Measurements from ENCODE around the gene TM7SF2. TPM values are rescaled to one million over a fixed set of nuclear protein-coding genes. Genes with fewer than 3 reads are reported as not detected.
"Not testable (repeated sequence)": the region's sequence is repeated elsewhere in the genome, so short reads cannot be mapped to it uniquely, and the experiment has no call there.

The TM7SF2 gene
- total and polyA plus RNA-seq, 7 experiments from 2014 or later: 15.0 to 37.8 (median 22.6) TPM

DNA sequence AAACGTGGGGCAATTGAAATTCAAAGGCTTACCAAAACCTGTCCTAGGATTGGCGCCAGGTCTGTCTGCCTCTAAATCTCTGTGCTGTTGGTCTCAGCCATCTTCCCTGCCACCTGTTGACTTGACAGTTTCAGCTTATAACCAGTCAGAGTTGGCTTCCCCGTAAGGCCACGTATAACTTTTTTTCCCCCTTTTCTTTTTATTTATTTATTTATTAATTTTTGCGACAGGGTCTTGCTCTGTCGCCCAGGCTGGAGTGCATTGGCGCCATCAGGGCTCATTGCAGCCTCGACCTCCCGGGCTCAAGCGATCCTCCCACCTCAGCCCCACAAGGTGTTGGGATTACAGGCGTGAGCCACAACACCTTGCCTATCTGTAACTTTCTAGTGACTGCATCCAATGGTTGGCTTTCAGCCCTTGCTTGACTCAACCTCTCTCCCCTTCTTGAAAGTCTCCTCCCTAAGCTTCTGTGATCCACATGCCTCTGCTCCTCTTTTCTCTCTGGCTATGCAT is 24.0 kb downstream of the TM7SF2 start:
- Histone ChIP-seq H3K4me1 (ENCODE audit: control insufficient read depth in 2 of 2, insufficient read depth in 2 of 2, low read length in 2 of 2) (peaks cover 10 to 21% of the 10 kb centered on the region in 2 donors), H3K27ac (ENCODE audit: low read depth, low read length) (peak overlapping the region; percentile 99), H3K9me3 (ENCODE audit: control insufficient read depth in 2 of 3, low read length in 3 of 3) (no peaks in the 10 kb centered on the region), H3K4me3 (ENCODE audit: low read length) (peak overlapping the region; percentile 90), H3K36me3 (ENCODE audit: control insufficient read depth in 2 of 3, insufficient read depth in 3 of 3, low read length in 3 of 3) (peaks cover 0 to 33% (median 14%) of the 10 kb centered on the region in 3 experiments), H3K27me3 (ENCODE audit: control insufficient read depth in 2 of 2, insufficient read depth in 2 of 2, low read length in 2 of 2) (no peaks in the 10 kb centered on the region)
- ATAC-seq (no peak), DNase-seq (no peak)
- peak overlapping the region; percentile 89 to 100 (median 99) for H3K4me3 Mint-ChIP-seq
- H3K4me1 Mint-ChIP-seq: peaks cover 31 to 50% (median 40%) of the 10 kb centered on the region in 7 donors
- POLR2A ChIA-PET: interaction anchor here (0.5 to 8.9 kb wide), 47 partner anchors 9 to 1951 kb away, joined by 3 to 237 read pairs (median 4); partner anchors contain the start of genes CAPN1, CDC42EP2, DPF2 and FAM89B
- H3K36me3 Mint-ChIP-seq: peaks cover 0 to 16% (median 4%) of the 10 kb centered on the region in 5 donors
- CTCF ChIA-PET: interaction anchor here (0.7 to 2.6 kb wide), 7 partner anchors 13 to 852 kb away, joined by 3 to 12 read pairs (median 3); partner anchors contain the start of genes FAU and MRPL49
- peaks cover 0 to 6% (median 0%) of the 10 kb centered on the region in 5 donors for H3K27me3 Mint-ChIP-seq
- peak overlapping the region; percentile 97 to 100 (median 99) for H3K27ac Mint-ChIP-seq
- intact Hi-C loops (cut with micrococcal nuclease): loop anchor here (1.0 to 5.0 kb wide), 10 partner anchors 13 to 1453 kb away; partner anchors contain the start of genes CAPN1 (in 2 of the 2), CDCA5 (in 2 of the 2), FAU (in 2 of the 2) and MRPL49 (in 2 of the 2)
- H3K9me3 Mint-ChIP-seq: peaks cover 0 to 3% (median 0%) of the 10 kb centered on the region in 11 donors

DNA sequence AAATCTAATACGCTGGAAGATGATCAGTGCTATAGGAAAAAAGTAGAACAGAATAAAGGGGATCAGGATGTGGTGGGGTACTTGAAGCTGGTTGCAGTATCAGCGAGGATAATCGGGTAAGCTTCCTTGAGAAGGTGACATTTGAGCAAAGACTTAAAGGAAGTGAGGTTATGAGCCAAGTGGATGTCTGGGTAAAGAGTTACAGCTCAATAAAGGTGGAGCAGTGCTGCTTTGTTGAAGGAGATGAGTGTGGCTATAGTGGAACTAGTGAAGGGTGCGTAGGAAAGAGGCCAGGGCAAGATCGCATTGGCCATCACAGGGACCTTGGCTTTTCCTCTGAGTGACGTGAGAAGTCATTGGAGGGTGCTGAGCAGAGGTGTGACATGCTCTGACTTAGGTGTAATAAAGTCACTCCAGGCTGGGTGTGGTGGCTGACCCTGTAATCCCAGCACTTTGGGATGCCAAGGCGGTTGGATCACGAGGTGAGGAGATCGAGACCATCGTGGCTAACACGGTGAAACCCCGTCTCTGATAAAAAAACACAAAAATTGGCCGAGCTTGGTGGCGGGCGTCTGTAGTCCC is 24.9 kb downstream of the TM7SF2 start:
- no peaks in the 10 kb centered on the region for H3K9me3 ChIP-seq (ENCODE audit: control insufficient read depth in 2 of 3, low read length in 3 of 3)
- intact Hi-C loops (cut with micrococcal nuclease): loop anchor here in 1 of 2 donors (5.0 kb wide), 1 partner anchor 1454 kb away; the partner anchor contains the start of gene RTN3
- no peak overlapping the region for H3K4me3 ChIP-seq (ENCODE audit: low read length)
- peak overlapping the region; percentile 99 for H3K27ac ChIP-seq (ENCODE audit: low read depth, low read length)
- CTCF ChIA-PET: interaction anchor here (0.6 to 2.6 kb wide), 4 partner anchors 15 to 396 kb away, joined by 3 to 12 read pairs (median 4); partner anchors contain the start of genes FAU and MRPL49
- peaks cover 10 to 21% of the 10 kb centered on the region in 2 donors for H3K4me1 ChIP-seq (ENCODE audit: control insufficient read depth in 2 of 2, insufficient read depth in 2 of 2, low read length in 2 of 2)
- peak overlapping the region; percentile 89 to 100 (median 99) for H3K27ac Mint-ChIP-seq
- peak overlapping the region in 8 of 10 donors; percentile 66 to 99 (median 86) for H3K4me3 Mint-ChIP-seq
- H3K27me3 ChIP-seq (ENCODE audit: control insufficient read depth in 2 of 2, insufficient read depth in 2 of 2, low read length in 2 of 2): no peaks in the 10 kb centered on the region
- ATAC-seq (no peak), DNase-seq (no peak)
- peaks cover 0 to 10% (median 0%) of the 10 kb centered on the region in 5 donors for H3K36me3 Mint-ChIP-seq
- H3K27me3 Mint-ChIP-seq: peaks cover 0 to 11% (median 0%) of the 10 kb centered on the region in 5 donors
- H3K9me3 Mint-ChIP-seq: peaks cover 0 to 3% (median 0%) of the 10 kb centered on the region in 11 donors
- H3K36me3 ChIP-seq (ENCODE audit: control insufficient read depth in 2 of 3, insufficient read depth in 3 of 3, low read length in 3 of 3): peaks cover 0 to 24% (median 4%) of the 10 kb centered on the region in 3 experiments
- peaks cover 30 to 45% (median 35%) of the 10 kb centered on the region in 7 donors for H3K4me1 Mint-ChIP-seq
- POLR2A ChIA-PET: interaction anchor here (0.5 to 8.9 kb wide), 7 partner anchors 9 to 1950 kb away, joined by 3 to 237 read pairs (median 29); partner anchors contain the start of genes CAPN1, FAU, MRPL49 and RAB1B

DNA sequence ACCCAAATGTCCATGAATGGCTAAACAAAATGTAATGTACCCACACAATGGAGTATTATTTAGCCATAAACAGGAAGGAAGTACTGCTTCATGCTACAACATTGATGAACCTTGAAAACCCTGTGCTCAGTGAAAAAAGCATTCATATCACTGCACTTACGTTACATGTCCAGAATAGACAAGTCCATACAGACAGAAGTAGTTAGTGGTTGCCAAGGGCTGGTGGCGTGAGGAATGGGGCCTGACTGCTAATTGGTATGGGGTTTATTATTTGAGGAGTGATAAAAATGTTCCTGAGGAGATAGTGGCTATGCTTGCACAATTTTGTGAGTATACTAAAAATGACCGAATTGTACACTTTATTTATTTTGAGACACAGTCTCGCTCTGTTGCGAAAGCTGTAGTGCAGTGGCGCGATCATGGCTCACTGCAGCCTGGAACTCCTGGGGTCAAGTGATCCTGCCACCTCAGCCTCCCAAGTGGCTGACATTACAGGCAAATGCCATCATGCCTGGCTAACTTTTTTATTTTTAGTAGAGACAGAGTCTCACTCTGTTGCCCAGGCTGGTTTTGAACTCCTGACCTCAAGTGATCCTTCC is 30.3 kb downstream of the TM7SF2 start:
- H3K27ac ChIP-seq (ENCODE audit: low read depth, low read length): no peak overlapping the region
- H3K4me1 Mint-ChIP-seq: peaks cover 0 to 7% (median 4%) of the 10 kb centered on the region in 7 donors
- no peaks in the 10 kb centered on the region for H3K9me3 Mint-ChIP-seq
- DNase-seq (no peak), ATAC-seq (no peak)
- no peak overlapping the region for H3K4me3 ChIP-seq (ENCODE audit: low read length)
- no peaks in the 10 kb centered on the region for H3K9me3 ChIP-seq (ENCODE audit: control insufficient read depth in 2 of 3, low read length in 3 of 3)
- peaks cover 0 to 36% (median 0%) of the 10 kb centered on the region in 5 donors for H3K27me3 Mint-ChIP-seq
- intact Hi-C loops (cut with micrococcal nuclease): no loop called here
- no peaks in the 10 kb centered on the region for H3K4me1 ChIP-seq (ENCODE audit: control insufficient read depth in 2 of 2, insufficient read depth in 2 of 2, low read length in 2 of 2)
- H3K27me3 ChIP-seq (ENCODE audit: control insufficient read depth in 2 of 2, insufficient read depth in 2 of 2, low read length in 2 of 2): no peaks in the 10 kb centered on the region
- ChIA-PET POLR2A (no interaction called here), CTCF (interaction anchor here (0.5 kb wide), 1 partner anchor 12 kb away, joined by 4 read pairs; no protein-coding TSS in a partner anchor)
- H3K36me3 Mint-ChIP-seq: no peaks in the 10 kb centered on the region
- H3K4me3 Mint-ChIP-seq: no peak overlapping the region
- no peaks in the 10 kb centered on the region for H3K36me3 ChIP-seq (ENCODE audit: control insufficient read depth in 2 of 3, insufficient read depth in 3 of 3, low read length in 3 of 3)
- H3K27ac Mint-ChIP-seq: peak overlapping the region in 2 of 9 donors; percentile 41 to 51

DNA sequence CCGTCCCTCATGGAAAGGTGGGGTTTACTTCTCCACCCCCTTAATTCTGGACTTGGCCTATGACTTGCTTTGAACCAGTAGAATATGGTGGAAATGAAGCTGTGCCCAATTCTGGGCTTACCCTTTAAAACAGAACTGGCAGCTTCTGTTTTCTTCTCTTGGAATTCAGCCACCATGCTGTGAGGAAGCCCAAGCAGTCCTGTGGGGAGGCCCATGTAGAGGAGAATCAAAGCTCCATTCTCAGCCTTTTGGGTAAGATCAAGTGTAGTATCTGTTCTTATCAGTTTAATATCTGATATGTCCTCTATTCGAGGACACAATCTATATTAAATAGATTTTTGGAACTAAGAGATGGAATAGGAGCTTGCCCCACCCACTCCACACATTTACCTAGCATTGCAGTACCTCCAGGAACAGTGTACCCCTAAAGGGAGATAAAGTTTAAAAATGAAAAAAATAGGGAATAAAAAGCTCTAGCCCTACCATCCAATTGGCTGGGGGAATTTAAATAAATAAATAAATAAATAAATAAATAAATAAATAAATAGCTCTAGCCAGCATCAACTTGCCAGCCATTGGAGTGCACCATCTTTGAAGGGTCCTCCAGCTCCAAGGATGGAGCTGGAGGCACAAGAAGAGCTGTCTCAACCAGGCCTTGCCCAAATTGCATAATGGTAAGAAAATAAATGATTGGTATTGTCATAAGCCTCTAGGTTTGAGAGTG is 35.8 kb downstream of the TM7SF2 start:
- DNase-seq (no peak), ATAC-seq (no peak)
- POLR2A ChIA-PET: interaction anchor here (5.7 kb wide), 1 partner anchor 13 kb away, joined by 29 read pairs; the partner anchor contains the start of gene SYVN1
- no peak overlapping the region for H3K4me3 ChIP-seq (ENCODE audit: low read length)
- Mint-ChIP-seq H3K4me3 (no peak overlapping the region), H3K27ac (no peak overlapping the region), H3K36me3 (peaks cover 0 to 3% (median 0%) of the 10 kb centered on the region in 5 donors), H3K9me3 (peaks cover 0 to 1% (median 0%) of the 10 kb centered on the region in 11 donors), H3K4me1 (peaks cover 0 to 10% (median 0%) of the 10 kb centered on the region in 7 donors), H3K27me3 (peaks cover 0 to 17% (median 0%) of the 10 kb centered on the region in 5 donors)
- H3K27ac ChIP-seq (ENCODE audit: low read depth, low read length): no peak overlapping the region
- H3K9me3 ChIP-seq (ENCODE audit: control insufficient read depth in 2 of 3, low read length in 3 of 3): no peaks in the 10 kb centered on the region
- H3K27me3 ChIP-seq (ENCODE audit: control insufficient read depth in 2 of 2, insufficient read depth in 2 of 2, low read length in 2 of 2): no peaks in the 10 kb centered on the region
- CTCF ChIA-PET: interaction anchor here (0.6 kb wide), 1 partner anchor 967 kb away, joined by 3 read pairs; no protein-coding TSS in a partner anchor
- no peaks in the 10 kb centered on the region for H3K36me3 ChIP-seq (ENCODE audit: control insufficient read depth in 2 of 3, insufficient read depth in 3 of 3, low read length in 3 of 3)
- no peaks in the 10 kb centered on the region for H3K4me1 ChIP-seq (ENCODE audit: control insufficient read depth in 2 of 2, insufficient read depth in 2 of 2, low read length in 2 of 2)
- intact Hi-C loops (cut with micrococcal nuclease): no loop called here

DNA sequence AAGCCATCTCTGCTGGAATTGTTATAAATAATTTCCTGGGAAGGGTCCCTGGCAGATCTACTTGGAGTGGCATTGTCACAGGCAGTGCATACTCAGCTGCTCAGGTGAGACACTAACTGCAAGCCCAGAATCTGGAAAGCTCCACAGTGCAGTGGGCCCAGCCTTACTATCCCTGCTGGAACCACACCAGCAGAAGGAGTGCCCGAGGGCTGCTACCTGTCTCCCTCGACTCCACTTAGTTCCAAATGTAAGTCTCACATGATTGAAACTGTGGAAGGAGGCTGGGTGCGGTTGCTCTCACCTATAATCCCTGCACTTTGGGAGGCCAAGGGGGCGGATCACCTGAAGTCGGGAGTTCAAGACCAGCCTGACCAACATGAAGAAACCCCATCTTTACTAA is 37.0 kb downstream of the TM7SF2 start:
- ATAC-seq: no peak
- peaks cover 0 to 12% (median 0%) of the 10 kb centered on the region in 7 donors for H3K4me1 Mint-ChIP-seq

DNA sequence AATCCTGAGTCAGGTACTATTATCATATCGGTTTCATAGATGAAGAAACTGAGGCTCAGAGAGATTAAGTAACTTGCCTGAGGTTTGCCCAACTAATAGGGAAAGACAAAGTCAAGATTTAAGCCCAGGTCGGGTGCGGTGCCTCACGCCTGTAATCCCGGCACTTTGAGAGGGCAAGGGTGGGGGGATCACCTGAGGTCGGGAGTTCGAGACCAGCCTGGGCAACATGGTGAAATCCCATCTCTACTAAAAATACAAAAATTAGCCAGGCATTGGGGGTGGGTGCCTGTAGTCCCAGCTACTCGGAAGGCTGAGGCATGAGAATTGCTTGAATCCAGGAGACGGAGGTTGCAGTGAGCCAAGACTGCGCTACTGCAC is 38.4 kb downstream of the TM7SF2 start:
- peaks cover 0 to 12% (median 0%) of the 10 kb centered on the region in 7 donors for H3K4me1 Mint-ChIP-seq
- H3K9me3 Mint-ChIP-seq; H3K36me3 ChIP-seq (ENCODE audit: control insufficient read depth in 2 of 3, insufficient read depth in 3 of 3, low read length in 3 of 3); H3K4me3 Mint-ChIP-seq; CTCF ChIA-PET; H3K4me1 ChIP-seq (ENCODE audit: control insufficient read depth in 2 of 2, insufficient read depth in 2 of 2, low read length in 2 of 2); H3K36me3 Mint-ChIP-seq; ATAC-seq; H3K27me3 ChIP-seq (ENCODE audit: control insufficient read depth in 2 of 2, insufficient read depth in 2 of 2, low read length in 2 of 2); POLR2A ChIA-PET; H3K27ac Mint-ChIP-seq; intact Hi-C loops (cut with micrococcal nuclease); H3K27ac ChIP-seq (ENCODE audit: low read depth, low read length); DNase-seq; H3K9me3 ChIP-seq (ENCODE audit: control insufficient read depth in 2 of 3, low read length in 3 of 3); H3K4me3 ChIP-seq (ENCODE audit: low read length): not testable (repeated sequence)
- peaks cover 0 to 11% (median 0%) of the 10 kb centered on the region in 5 donors for H3K27me3 Mint-ChIP-seq

More for the DNA sequence above, 37.0 kb downstream of the TM7SF2 start:
- H3K27ac ChIP-seq (ENCODE audit: low read depth, low read length): no peak overlapping the region
- no peaks in the 10 kb centered on the region for H3K4me1 ChIP-seq (ENCODE audit: control insufficient read depth in 2 of 2, insufficient read depth in 2 of 2, low read length in 2 of 2)
- peaks cover 0 to 17% (median 0%) of the 10 kb centered on the region in 5 donors for H3K27me3 Mint-ChIP-seq
- intact Hi-C loops (cut with micrococcal nuclease): no loop called here
- DNase-seq: no peak
- H3K9me3 ChIP-seq (ENCODE audit: control insufficient read depth in 2 of 3, low read length in 3 of 3): no peaks in the 10 kb centered on the region
- no peak overlapping the region for H3K27ac Mint-ChIP-seq
- ChIA-PET CTCF (interaction anchor here (0.6 to 1.0 kb wide), 2 partner anchors 13 to 19 kb away, joined by 3 read pairs; no protein-coding TSS in a partner anchor), POLR2A (no interaction called here)
- H3K4me3 Mint-ChIP-seq: no peak overlapping the region
- H3K4me3 ChIP-seq (ENCODE audit: low read length): no peak overlapping the region
- peaks cover 0 to 3% (median 0%) of the 10 kb centered on the region in 5 donors for H3K36me3 Mint-ChIP-seq
- peaks cover 0 to 1% (median 0%) of the 10 kb centered on the region in 11 donors for H3K9me3 Mint-ChIP-seq
- no peaks in the 10 kb centered on the region for H3K36me3 ChIP-seq (ENCODE audit: control insufficient read depth in 2 of 3, insufficient read depth in 3 of 3, low read length in 3 of 3)
- no peaks in the 10 kb centered on the region for H3K27me3 ChIP-seq (ENCODE audit: control insufficient read depth in 2 of 2, insufficient read depth in 2 of 2, low read length in 2 of 2)
